GM23248 (cell line): ENCODE data around the gene CHD3.

Experiments
- EZH2 ChIP-seq: fragments of 200-600 bp; sonication (generic); IDR thresholded peaks from 2 replicates; pipeline ENCODE4 v1.6.1; 2018; ENCODE audit warnings: antibody characterized with exemption, mild to moderate bottlenecking; ENCODE audit not compliant: insufficient read depth, poor library complexity, severe bottlenecking
- EZH2phosphoT487 ChIP-seq: fragments of 200-600 bp; sonication (generic); IDR thresholded peaks from 2 replicates; pipeline ENCODE4 v1.6.1; 2018; ENCODE audit warnings: antibody characterized with exemption, moderate library complexity, mild to moderate bottlenecking, low read depth; ENCODE audit not compliant: insufficient read depth

GRCh38 chr17:7867881-7868329 is 20.7 kb upstream of the CHD3 start:
- no peak for TF ChIP-seq EZH2phosphoT487
- TF ChIP-seq EZH2: no peak
